Mucosa of descending colon (tissue), 3 donors: Measurements from ENCODE around the gene ZC3H11A. TPM values are rescaled to one million over a fixed set of nuclear protein-coding genes. Genes with fewer than 3 reads are reported as not detected.

Experiments used
- ATAC-seq: fragments of 200-7000 bp; cut with Tn5 transposase; one replicate; pipeline ENCODE4 v1.9.1; 2020; ENCODE audit warnings: mild to moderate bottlenecking, moderate library complexity
- DNase-seq, 3 donors: peaks; one replicate each; pipeline ENCODE4 v3.0.0-alpha.2; 2020
- H3K36me3 ChIP-seq: fragments of 200-600 bp; one replicate; pipeline ENCODE4 v1.8.0; 2021; ENCODE audit warnings: low read depth, mild to moderate bottlenecking
- H3K4me1 ChIP-seq: fragments of 200-600 bp; one replicate; pipeline ENCODE4 v1.8.0; 2021; ENCODE audit warnings: low read depth, mild to moderate bottlenecking
- H3K4me3 ChIP-seq: fragments of 200-600 bp; one replicate; pipeline ENCODE4 v1.8.0; 2021; ENCODE audit warnings: mild to moderate bottlenecking
- H3K9me3 ChIP-seq: fragments of 200-600 bp; one replicate; pipeline ENCODE4 v1.8.0; 2021; ENCODE audit warnings: mild to moderate bottlenecking
- intact Hi-C, 2 donors: fragments of 100-400 bp; cut with DNase I in 1 of 2; cut with micrococcal nuclease in 1 of 2; formaldehyde crosslinking; loops; one replicate each; pipeline versions ENCODE4 v1.11.0 to v1.11.1; 2022; cut with DNase I, micrococcal nuclease
- total RNA-seq, 3 donors: library from RNA; stranded (reverse); fragmentation: NEBNext Ultra II Directional in 2 of 3; extraction: Animal tissue kit (Norgen Biotek cat#: 25700) in 2 of 3; gene quantifications; one replicate each; pipeline versions ENCODE4 v1.2.1 to v1.2.4, GENCODE V29; 2021 to 2023
- TF ChIP-seq, protein P1 (sequence below): fragments of 200-600 bp; IDR thresholded peaks from one replicate; pipeline ENCODE4 v1.8.0; 2022; ENCODE audit warnings: antibody characterized with exemption, mild to moderate bottlenecking
- donor health status: DM: no; HTN: no; CAD: no; lungs with moderate emphysema.
- donor health status: DM: no; HTN: no; CAD: no.
- donor health status: DM: no; HTN: yes; CAD: no.

ZC3H11A gene
- total RNA-seq, 3 donors from 2014 or later: 60.6 to 91.9 (median 61.4) TPM

DNA sequence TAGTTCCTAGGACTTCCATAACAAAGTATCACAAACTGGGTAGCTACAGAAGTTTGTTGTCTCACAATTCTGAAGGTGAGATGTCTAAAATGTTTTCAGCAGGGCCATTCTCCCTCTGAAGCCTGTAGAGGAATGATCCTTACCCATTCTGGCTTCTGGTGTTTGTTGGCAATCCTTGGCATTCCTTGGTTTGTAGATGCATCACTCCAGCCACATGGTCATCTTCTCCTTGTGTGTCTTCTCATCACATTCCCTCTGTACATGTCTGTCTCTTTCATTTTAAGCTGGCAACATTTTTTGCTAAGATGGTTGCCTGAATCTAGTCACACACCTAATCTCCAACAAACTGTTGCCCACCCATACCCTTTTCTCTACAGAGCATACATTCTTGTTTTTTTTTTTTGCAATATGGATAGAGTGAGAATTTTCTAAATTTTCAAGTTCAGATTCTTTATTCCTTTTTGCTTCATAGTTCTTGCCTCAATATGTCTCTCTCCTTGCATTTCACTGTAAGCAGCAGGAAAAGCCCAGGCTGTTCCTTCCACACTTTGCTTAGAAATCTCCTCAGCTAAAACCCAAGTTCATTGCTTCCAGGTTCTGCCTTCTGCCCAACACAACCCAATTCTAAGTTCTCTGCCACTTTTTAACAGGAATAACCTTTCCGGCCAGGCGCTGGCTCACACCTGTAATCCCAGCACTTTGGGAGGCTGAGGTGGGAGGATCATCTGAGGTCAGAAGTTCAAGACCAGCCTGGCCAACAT is 18.3 kb downstream of the ZC3H11A start:
- Histone ChIP-seq H3K4me3 (no peak overlapping the region), H3K36me3 (peaks cover 14% of the 10 kb centered on the region), H3K4me1 (no peaks in the 10 kb centered on the region), H3K9me3 (no peaks in the 10 kb centered on the region)
- DNase-seq (no peak), ATAC-seq (no peak)
- TF ChIP-seq, protein P1, sequence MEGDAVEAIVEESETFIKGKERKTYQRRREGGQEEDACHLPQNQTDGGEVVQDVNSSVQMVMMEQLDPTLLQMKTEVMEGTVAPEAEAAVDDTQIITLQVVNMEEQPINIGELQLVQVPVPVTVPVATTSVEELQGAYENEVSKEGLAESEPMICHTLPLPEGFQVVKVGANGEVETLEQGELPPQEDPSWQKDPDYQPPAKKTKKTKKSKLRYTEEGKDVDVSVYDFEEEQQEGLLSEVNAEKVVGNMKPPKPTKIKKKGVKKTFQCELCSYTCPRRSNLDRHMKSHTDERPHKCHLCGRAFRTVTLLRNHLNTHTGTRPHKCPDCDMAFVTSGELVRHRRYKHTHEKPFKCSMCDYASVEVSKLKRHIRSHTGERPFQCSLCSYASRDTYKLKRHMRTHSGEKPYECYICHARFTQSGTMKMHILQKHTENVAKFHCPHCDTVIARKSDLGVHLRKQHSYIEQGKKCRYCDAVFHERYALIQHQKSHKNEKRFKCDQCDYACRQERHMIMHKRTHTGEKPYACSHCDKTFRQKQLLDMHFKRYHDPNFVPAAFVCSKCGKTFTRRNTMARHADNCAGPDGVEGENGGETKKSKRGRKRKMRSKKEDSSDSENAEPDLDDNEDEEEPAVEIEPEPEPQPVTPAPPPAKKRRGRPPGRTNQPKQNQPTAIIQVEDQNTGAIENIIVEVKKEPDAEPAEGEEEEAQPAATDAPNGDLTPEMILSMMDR: no peak
- intact Hi-C loops: no loop called here

DNA sequence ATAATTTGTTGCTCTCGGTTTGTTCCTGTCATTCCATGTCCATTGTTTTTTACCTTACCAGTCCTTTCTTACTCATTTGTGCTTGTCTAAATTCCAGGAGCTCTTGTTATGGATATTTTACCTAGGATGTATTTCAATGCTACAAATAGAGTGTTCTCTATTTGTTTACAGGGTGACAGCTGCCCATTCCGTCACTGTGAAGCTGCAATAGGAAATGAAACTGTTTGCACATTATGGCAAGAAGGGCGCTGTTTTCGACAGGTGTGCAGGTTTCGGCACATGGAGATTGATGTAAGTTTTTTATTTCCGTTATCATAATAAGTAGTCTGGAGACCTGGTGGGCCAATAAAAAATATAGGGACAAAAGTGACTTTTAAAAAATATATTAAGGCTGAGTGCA is 23.0 kb downstream of the ZC3H11A start:
- intact Hi-C loops: no loop called here
- peaks cover 18% of the 10 kb centered on the region for H3K36me3 ChIP-seq
- DNase-seq: no peak

DNA sequence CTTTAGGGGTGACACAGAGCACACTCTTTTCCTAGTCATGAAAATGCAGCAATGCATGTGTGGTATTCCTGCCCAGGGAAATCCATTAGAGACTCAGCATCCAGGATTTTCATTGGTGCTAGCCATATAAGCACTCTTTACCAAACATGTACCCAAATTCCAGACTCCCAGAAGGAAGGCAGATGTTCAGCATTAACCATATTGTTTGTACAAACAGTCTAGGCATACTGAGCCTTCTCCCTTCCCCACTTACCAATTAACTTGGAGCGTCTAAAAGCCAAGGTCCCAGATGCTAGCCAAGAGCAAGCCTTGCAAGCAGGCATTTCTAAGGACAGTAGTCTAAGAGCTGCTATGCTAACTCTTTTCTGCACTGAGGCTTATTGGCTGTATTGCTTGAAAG is 27.9 kb downstream of the ZC3H11A start:
- Histone ChIP-seq H3K4me1 (no peaks in the 10 kb centered on the region), H3K4me3 (no peak overlapping the region), H3K9me3 (no peaks in the 10 kb centered on the region), H3K36me3 (peaks cover 9% of the 10 kb centered on the region)
- TF ChIP-seq, protein P1: no peak
- DNase-seq: no peak
- no peak for ATAC-seq
- intact Hi-C loops: no loop called here

More for the DNA sequence above, 23.0 kb downstream of the ZC3H11A start:
- TF ChIP-seq, protein P1: no peak
- no peaks in the 10 kb centered on the region for H3K9me3 ChIP-seq
- H3K4me3 ChIP-seq: no peak overlapping the region
- H3K4me1 ChIP-seq: no peaks in the 10 kb centered on the region
- no peak for ATAC-seq

DNA sequence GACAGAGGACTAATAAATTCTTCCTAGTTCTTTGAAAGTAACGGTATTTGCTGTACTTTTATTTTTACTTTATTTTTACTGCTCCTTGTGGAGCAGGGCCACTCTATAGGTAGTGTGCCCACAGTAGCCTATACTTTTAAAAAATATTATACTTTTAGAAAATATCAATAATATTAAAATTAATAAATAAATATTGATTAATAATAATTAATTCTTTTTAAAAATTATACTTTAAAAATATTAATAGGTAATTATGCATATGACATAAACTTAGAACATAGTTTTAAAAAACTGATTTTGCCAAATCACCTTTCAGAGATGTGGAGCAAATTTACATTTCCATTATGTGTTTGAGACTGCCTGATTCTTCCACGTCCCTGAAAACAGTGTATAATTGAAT is 30.8 kb downstream of the ZC3H11A start:
- H3K36me3 ChIP-seq: peaks cover 9% of the 10 kb centered on the region
- no peak for DNase-seq
- intact Hi-C loops: no loop called here

DNA sequence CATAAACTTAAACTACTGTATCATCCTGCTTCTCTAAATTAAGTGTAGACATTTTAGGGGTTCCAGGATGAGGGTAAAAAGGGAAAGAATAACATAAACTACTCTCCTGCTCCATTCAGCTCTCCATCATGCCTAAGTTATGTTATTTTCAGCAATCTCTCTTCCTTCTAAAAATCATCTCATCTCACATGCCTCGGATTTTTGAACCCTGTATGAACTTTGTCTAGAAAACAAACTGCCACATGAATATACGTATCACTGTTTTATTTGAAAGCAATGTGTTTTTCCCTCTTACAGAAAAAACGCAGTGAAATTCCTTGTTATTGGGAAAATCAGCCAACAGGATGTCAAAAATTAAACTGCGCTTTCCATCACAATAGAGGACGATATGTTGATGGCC is 32.6 kb downstream of the ZC3H11A start:
- no peak for DNase-seq
- H3K36me3 ChIP-seq: peaks cover 9% of the 10 kb centered on the region
- no peaks in the 10 kb centered on the region for H3K4me1 ChIP-seq
- intact Hi-C loops: no loop called here
- no peaks in the 10 kb centered on the region for H3K9me3 ChIP-seq
- ATAC-seq: no peak
- H3K4me3 ChIP-seq: no peak overlapping the region
- TF ChIP-seq, protein P1: no peak

More for the DNA sequence above, 30.8 kb downstream of the ZC3H11A start:
- no peak for ATAC-seq
- Histone ChIP-seq H3K4me3 (no peak overlapping the region), H3K9me3 (no peaks in the 10 kb centered on the region), H3K4me1 (no peaks in the 10 kb centered on the region)
- TF ChIP-seq, protein P1: no peak
